IMR-90 (cell line): ENCODE data around the gene SLC8A3. TPM values are rescaled to one million over a fixed set of nuclear protein-coding genes. Genes with fewer than 3 reads are reported as not detected.

ENCODE experiments used
- ATAC-seq: fragments of 200-7000 bp; cut with Tn5 transposase; 2 replicates; pipeline ENCODE4 v1.9.1; 2020; ENCODE audit warnings: low read depth, mild to moderate bottlenecking, moderate library complexity
- BruUV-seq: library from RNA; stranded (reverse); fragments of 400-500 nt; replicated peaks from 2 replicates; lab custom pipeline; 2021; lab: Mats Ljungman, UMichigan
- CTCF ChIA-PET: fragments of 300-600 bp; formaldehyde crosslinking; extraction: SDS; loops from one replicate; lab custom pipeline; 2021; ENCODE audit warnings: antibody characterized with exemption; lab: Yijun Ruan, JAX
- POLR2A ChIA-PET: fragments of 300-600 bp; sonication (Branson Sonifier 250); formaldehyde crosslinking; loops from one replicate; lab custom pipeline; 2022; ENCODE audit warnings: antibody characterized with exemption; ENCODE audit not compliant: unreplicated experiment; lab: Charles Lee
- DNase-seq: peaks from one replicate; pipeline ENCODE4 v3.0.0; 2013
- H2AFZ ChIP-seq: replicated peaks from 2 replicates; pipeline ENCODE3; 2013; ENCODE audit warnings: low read length, mild to moderate bottlenecking; ENCODE audit not compliant: poor library complexity
- H2AK5ac ChIP-seq: 2 replicates; pipeline ENCODE4 v1.6.1; 2013; ENCODE audit warnings: low read depth, low read length, inconsistent platforms
- H2AK9ac ChIP-seq: replicated peaks from 2 replicates; pipeline ENCODE3; 2013; ENCODE audit warnings: mild to moderate bottlenecking, low read depth, low read length, moderate library complexity; ENCODE audit not compliant: poor library complexity
- H2BK120ac ChIP-seq: 2 replicates; pipeline ENCODE4 v1.6.1; 2013; ENCODE audit warnings: low read depth, low read length, inconsistent platforms
- H2BK15ac ChIP-seq: 3 replicates; pipeline ENCODE4 v1.6.1; 2013; ENCODE audit warnings: low read depth, low read length, inconsistent platforms
- H2BK20ac ChIP-seq: 2 replicates; pipeline ENCODE4 v1.6.1; 2013; ENCODE audit warnings: low read depth, mild to moderate bottlenecking, inconsistent platforms, low read length, moderate library complexity
- H2BK5ac ChIP-seq: 2 replicates; pipeline ENCODE4 v1.6.1; 2013; ENCODE audit warnings: mild to moderate bottlenecking, low read depth, low read length, inconsistent platforms; ENCODE audit not compliant: poor library complexity, severe bottlenecking
- H3K14ac ChIP-seq: replicated peaks from 2 replicates; pipeline ENCODE4 v1.6.1; 2013; ENCODE audit warnings: low read depth, low read length, inconsistent platforms
- H3K18ac ChIP-seq: 2 replicates; pipeline ENCODE4 v1.6.1; 2013; ENCODE audit warnings: low read depth, low read length, control low read depth
- H3K23ac ChIP-seq: 2 replicates; pipeline ENCODE4 v1.6.1; 2013; ENCODE audit warnings: low read depth, low read length, inconsistent platforms
- H3K27ac ChIP-seq: 2 replicates; pipeline ENCODE4 v1.5.1; 2013; ENCODE audit warnings: mild to moderate bottlenecking, control low read depth, low read length; ENCODE audit not compliant: insufficient read depth
- H3K27me3 ChIP-seq: 2 replicates; pipeline ENCODE4 v1.6.1; 2013; ENCODE audit warnings: low read length; ENCODE audit not compliant: control insufficient read depth, insufficient read depth
- H3K36me3 ChIP-seq: 2 replicates; pipeline ENCODE4 v1.6.1; 2013; ENCODE audit warnings: low read length, mixed read lengths; ENCODE audit not compliant: control insufficient read depth, insufficient read depth
- H3K4ac ChIP-seq: 2 replicates; pipeline ENCODE4 v1.6.1; 2013; ENCODE audit warnings: low read depth, low read length, inconsistent platforms
- H3K4me1 ChIP-seq: 2 replicates; pipeline ENCODE4 v1.6.1; 2013; ENCODE audit warnings: low read length, mixed read lengths; ENCODE audit not compliant: control insufficient read depth, insufficient read depth
- H3K4me2 ChIP-seq: 2 replicates; pipeline ENCODE4 v1.6.1; 2013; ENCODE audit warnings: low read depth, mild to moderate bottlenecking, control low read depth, low read length, moderate library complexity
- H3K4me3 ChIP-seq: 2 replicates; pipeline ENCODE4 v1.5.1; 2013; ENCODE audit warnings: low read depth, mild to moderate bottlenecking, control low read depth, low read length, moderate library complexity; ENCODE audit not compliant: insufficient read depth
- H3K56ac ChIP-seq: 2 replicates; pipeline ENCODE4 v1.6.1; 2013; ENCODE audit warnings: low read length, inconsistent platforms; ENCODE audit not compliant: insufficient read depth; ENCODE audit errors: extremely low read depth
- H3K79me1 ChIP-seq, 2 experiments: 2 replicates each; pipeline ENCODE4 v1.6.1; 2013; ENCODE audit warnings: low read length in 2 of 2, inconsistent platforms in 1 of 2, low read depth in 1 of 2
- H3K9ac ChIP-seq: 2 replicates; pipeline ENCODE4 v1.6.1; 2013; ENCODE audit warnings: low read depth, low read length, control low read depth
- H3K9me1 ChIP-seq: 2 replicates; pipeline ENCODE4 v1.6.1; 2013; ENCODE audit warnings: low read length, inconsistent platforms; ENCODE audit not compliant: insufficient read depth
- H3K9me3 ChIP-seq: 2 replicates; pipeline ENCODE4 v1.6.1; 2013; ENCODE audit warnings: low read length; ENCODE audit not compliant: control insufficient read depth, insufficient read depth
- H4K20me1 ChIP-seq: 2 replicates; pipeline ENCODE4 v1.6.1; 2013; ENCODE audit warnings: low read length, inconsistent platforms; ENCODE audit not compliant: insufficient read depth
- H4K5ac ChIP-seq: 2 replicates; pipeline ENCODE4 v1.6.1; 2013; ENCODE audit warnings: mild to moderate bottlenecking, low read depth, low read length, control low read depth
- H4K8ac ChIP-seq, 2 experiments: 2 replicates each; pipeline ENCODE4 v1.6.1; 2013; ENCODE audit warnings: low read depth in 2 of 2, low read length in 2 of 2, control low read depth in 1 of 2, inconsistent platforms in 1 of 2
- H4K91ac ChIP-seq: 2 replicates; pipeline ENCODE4 v1.6.1; 2013; ENCODE audit warnings: low read depth, low read length, inconsistent platforms; ENCODE audit not compliant: insufficient read depth
- BHLHE40 ChIP-seq: fragments of 150-350 bp; IDR thresholded peaks from 2 replicates; pipeline ENCODE4 v1.6.1; 2016; ENCODE audit warnings: mild to moderate bottlenecking, low read depth, low read length
- CEBPB ChIP-seq: IDR thresholded peaks from 2 replicates; pipeline ENCODE4 v1.6.1; 2012; ENCODE audit warnings: low read depth, low read length, improper control_type of control experiment
- FOS ChIP-seq: fragments of 150-350 bp; IDR thresholded peaks from 2 replicates; pipeline ENCODE4 v1.6.1; 2016; ENCODE audit warnings: low read depth, low read length
- MAFK ChIP-seq: IDR thresholded peaks from 2 replicates; pipeline ENCODE4 v1.6.1; 2012; ENCODE audit warnings: low read depth, low read length, improper control_type of control experiment
- MAZ ChIP-seq: IDR thresholded peaks from 2 replicates; pipeline ENCODE4 v1.6.1; 2012; ENCODE audit warnings: low read depth, mild to moderate bottlenecking, low read length, improper control_type of control experiment, moderate library complexity, borderline replicate concordance
- NFE2L2 ChIP-seq: fragments of 150-350 bp; IDR thresholded peaks from 2 replicates; pipeline ENCODE4 v1.6.1; 2016; ENCODE audit warnings: low read depth, mild to moderate bottlenecking, low read length
- USF2 ChIP-seq: fragments of 150-350 bp; IDR thresholded peaks from 2 replicates; pipeline ENCODE4 v1.6.1; 2017; ENCODE audit warnings: mild to moderate bottlenecking, antibody characterized with exemption, low read length, low read depth
- WGBS, 2 experiments: methylation state at CpG; one replicate each; pipeline versions ENCODE4 v1.1.5 to v1.1.7; 2013; ENCODE audit warnings: missing lambda C conversion rate in 2 of 2; ENCODE audit not compliant: insufficient read length in 1 of 2; ENCODE audit errors: extremely low coverage in 2 of 2; 5-methylcytosine and 5-hydroxymethylcytosine counted together
- dilution Hi-C: fragments of 300-500 bp; cut with HindIII; formaldehyde crosslinking; loops from one replicate; pipeline ENCODE4 v1.14.3; 2018; ENCODE audit warnings: low sequenced_read_pairs; ENCODE audit not compliant: unreplicated experiment
- in situ Hi-C: fragments of 300-500 bp; cut with MboI; formaldehyde crosslinking; loops from 3 replicates; pipeline ENCODE4 v1.14.3; 2019; ENCODE audit warnings: low sequenced_read_pairs, inconsistent platforms, mixed read lengths
- intact Hi-C: fragments of 100-400 bp; cut with micrococcal nuclease; formaldehyde crosslinking; loops from 2 replicates; pipeline ENCODE4 v1.10.0; 2022
- polyA plus RNA-seq, 3 experiments: library from polyadenylated mRNA; depleted of rRNA; stranded (reverse); fragments of >200 nt; gene quantifications; 2 replicates each; pipeline ENCODE4 v1.2.3, GENCODE V29; 2012; ENCODE audit warnings: low replicate concordance in 1 of 3
- total RNA-seq: library from RNA; depleted of rRNA; stranded (reverse); fragments of >200 nt; gene quantifications from 2 replicates; pipeline ENCODE4 v1.2.3, GENCODE V29; 2012

Gene SLC8A3
- total and polyA plus RNA-seq, 2 of the 4 experiments (the other 2 are of a cell fraction), result under 0.01 TPM; not detected in 1

DNA sequence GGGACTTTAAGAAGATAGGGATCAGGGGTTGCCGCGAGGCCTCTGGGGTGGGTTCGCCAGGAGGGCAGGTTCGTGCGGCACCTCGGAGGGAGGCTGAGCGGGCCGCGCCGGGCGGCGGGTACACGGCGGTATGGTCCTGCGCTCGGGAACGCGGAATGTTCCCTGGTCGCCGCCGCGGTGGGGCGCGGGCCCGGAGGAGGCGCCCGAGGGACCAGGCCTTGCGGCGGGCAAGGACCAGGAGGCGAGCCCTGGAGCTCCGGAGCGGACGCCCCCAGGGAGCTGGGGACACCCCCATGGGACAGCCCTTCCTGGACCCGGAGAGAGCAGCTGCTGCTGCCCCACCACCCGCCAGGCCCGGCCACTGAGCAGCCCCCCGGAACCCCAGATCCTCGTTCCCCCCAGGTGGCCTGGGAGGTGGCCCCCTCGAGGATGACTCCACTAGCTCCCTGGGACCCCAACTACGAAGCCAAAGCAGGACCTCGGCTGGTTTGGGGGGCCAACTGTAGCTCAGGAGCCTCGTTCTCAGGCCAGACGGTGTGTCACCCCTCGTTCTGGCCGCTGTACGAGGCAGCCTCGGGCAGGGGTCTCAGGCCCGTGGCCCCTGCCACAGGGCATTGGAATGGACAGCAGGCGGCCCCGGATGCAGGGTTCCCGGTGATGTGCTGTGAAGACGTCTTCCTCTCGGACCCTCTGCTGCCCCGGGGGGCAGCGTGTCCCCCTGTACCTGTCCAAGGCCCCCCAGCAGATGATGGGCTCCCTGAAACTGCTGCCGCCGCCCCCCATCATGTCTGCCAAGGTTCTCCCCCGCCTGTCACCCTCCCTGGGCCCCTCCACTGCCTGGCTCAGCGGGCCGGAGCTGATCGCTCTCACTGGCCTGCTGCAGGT is 45.6 kb upstream of the SLC8A3 start:
- Histone ChIP-seq H3K4me2 (no peak overlapping the region), H4K91ac (no peak overlapping the region), H2AK5ac (no peak overlapping the region), H3K56ac (no peak overlapping the region), H2BK120ac (no peak overlapping the region), H3K4ac (no peak overlapping the region), H2AFZ (no peak overlapping the region), H3K14ac (no peak overlapping the region), H3K27me3 (no peaks in the 10 kb centered on the region), H4K8ac (no peak overlapping the region), H4K20me1 (no peaks in the 10 kb centered on the region), H3K9me3 (no peaks in the 10 kb centered on the region), H2BK20ac (no peak overlapping the region), H3K27ac (no peak overlapping the region), H2BK15ac (no peak overlapping the region), H4K5ac (no peak overlapping the region), H3K23ac (no peak overlapping the region), H3K4me3 (no peak overlapping the region), H2AK9ac (no peak overlapping the region), H2BK5ac (no peak overlapping the region), H3K4me1 (no peaks in the 10 kb centered on the region), H3K9ac (no peak overlapping the region), H3K9me1 (no peaks in the 10 kb centered on the region), H3K36me3 (no peaks in the 10 kb centered on the region), H3K18ac (no peak overlapping the region), H3K79me1 (no peaks in the 10 kb centered on the region)
- no peak for ATAC-seq
- ChIA-PET POLR2A (no interaction called here), CTCF (no interaction called here)
- no TSS peak for BruUV-seq
- in situ Hi-C loops (no loop called here), dilution Hi-C loops (no loop called here), intact Hi-C loops (no loop called here)
- no peak for DNase-seq
- TF ChIP-seq BHLHE40, result no peak
- no peak for TF ChIP-seq CEBPB
- no peak for TF ChIP-seq USF2
- TF ChIP-seq MAZ, result no peak
- TF ChIP-seq MAFK, result no peak
- TF ChIP-seq FOS, result no peak
- TF ChIP-seq NFE2L2, result no peak
- 67% methylated on average over 13 of the region's 61 CpGs; no CpG with 5 or more reads in 1 of the 2 experiments for WGBS, 2 experiments
